CD4-positive, alpha-beta T cell treated with Interleukin-12 subunit alpha and Interleukin-12 subunit beta, for 1 hour (primary cell): ENCODE data around the gene OTUD5.
"Not testable (repeated sequence)": the region's sequence is repeated elsewhere in the genome, so short reads cannot be mapped to it uniquely, and the experiment has no call there.

ENCODE experiments used
- DNase-seq: peaks from one replicate; pipeline ENCODE4 v3.0.0-alpha.2; 2020

Gene OTUD5

DNA sequence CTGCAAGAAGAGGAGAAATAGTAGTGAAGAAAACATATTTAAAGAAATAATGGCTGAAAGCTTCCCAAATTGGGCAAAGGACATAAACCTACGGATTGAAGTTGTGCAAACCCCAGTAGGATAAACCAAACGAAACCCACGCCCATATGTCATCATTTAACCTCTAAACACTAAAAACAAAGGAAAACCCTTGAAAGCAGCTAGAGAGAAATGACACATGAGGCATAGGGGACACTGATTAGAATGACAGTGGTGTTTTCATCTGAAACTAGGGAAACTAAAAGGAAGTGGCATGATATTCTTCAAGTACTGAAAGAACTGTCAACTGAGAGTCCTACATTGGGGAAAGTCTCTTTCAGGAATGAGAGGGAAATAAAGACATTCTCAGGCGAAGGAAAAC, 80.5 kb downstream of the OTUD5 start:
- not testable (repeated sequence) for DNase-seq
